Thyroid gland (tissue), 4 donors: Measurements from ENCODE around the gene PRICKLE1.

Source experiments
- POLR2A ChIP-seq, 2 donors: fragments of 450-650 bp; IDR thresholded peaks; one replicate each; pipeline ENCODE4 v1.6.1; 2017; ENCODE audit warnings: antibody characterized with exemption in 2 of 2, mild to moderate bottlenecking in 2 of 2, moderate library complexity in 1 of 2
- TF ChIP-seq, protein P1 (sequence below), 6 experiments: fragments of 200-600 bp in 3 of 6; fragments of 450-650 bp in 3 of 6; sonication (generic) in 3 of 6; IDR thresholded peaks; one replicate each; pipeline ENCODE4 v1.5.1; 2016 to 2019; ENCODE audit warnings: antibody characterized with exemption in 6 of 6, mild to moderate bottlenecking in 2 of 6, inconsistent platforms in 1 of 6, moderate library complexity in 1 of 6

DNA sequence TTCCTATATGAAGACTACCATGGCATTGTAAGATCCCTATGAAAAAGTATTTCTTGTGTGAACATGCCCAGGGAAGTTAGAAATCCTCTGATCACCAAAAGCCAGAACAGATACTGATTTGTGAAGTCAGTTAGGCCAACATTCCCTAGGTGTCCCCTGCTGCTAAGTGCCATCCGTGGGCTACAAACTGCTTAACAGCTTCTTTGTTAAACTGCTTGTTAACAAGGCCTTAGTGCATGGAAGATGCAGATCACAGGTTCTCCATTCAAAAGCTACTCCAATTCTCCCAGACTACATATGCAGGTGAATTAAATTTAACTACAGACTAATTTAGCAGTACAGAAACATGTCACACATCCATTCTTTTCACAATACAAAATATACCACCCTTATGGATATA lies 108.2 kb downstream of the PRICKLE1 start:
- no peak for TF ChIP-seq POLR2A (IDR thresholded peaks at IDR 0.05)
- TF ChIP-seq, protein P1, sequence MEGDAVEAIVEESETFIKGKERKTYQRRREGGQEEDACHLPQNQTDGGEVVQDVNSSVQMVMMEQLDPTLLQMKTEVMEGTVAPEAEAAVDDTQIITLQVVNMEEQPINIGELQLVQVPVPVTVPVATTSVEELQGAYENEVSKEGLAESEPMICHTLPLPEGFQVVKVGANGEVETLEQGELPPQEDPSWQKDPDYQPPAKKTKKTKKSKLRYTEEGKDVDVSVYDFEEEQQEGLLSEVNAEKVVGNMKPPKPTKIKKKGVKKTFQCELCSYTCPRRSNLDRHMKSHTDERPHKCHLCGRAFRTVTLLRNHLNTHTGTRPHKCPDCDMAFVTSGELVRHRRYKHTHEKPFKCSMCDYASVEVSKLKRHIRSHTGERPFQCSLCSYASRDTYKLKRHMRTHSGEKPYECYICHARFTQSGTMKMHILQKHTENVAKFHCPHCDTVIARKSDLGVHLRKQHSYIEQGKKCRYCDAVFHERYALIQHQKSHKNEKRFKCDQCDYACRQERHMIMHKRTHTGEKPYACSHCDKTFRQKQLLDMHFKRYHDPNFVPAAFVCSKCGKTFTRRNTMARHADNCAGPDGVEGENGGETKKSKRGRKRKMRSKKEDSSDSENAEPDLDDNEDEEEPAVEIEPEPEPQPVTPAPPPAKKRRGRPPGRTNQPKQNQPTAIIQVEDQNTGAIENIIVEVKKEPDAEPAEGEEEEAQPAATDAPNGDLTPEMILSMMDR (IDR thresholded peaks at IDR 0.05), result no peak
